HCT116 (cell line): ENCODE results near the gene RABIF. TPM values are rescaled to one million over a fixed set of nuclear protein-coding genes. Genes with fewer than 3 reads are reported as not detected.

Experiments used
- ATAC-seq: fragments of 200-7000 bp; cut with Tn5 transposase; 2 replicates; pipeline ENCODE4 v1.9.1; 2020; ENCODE audit warnings: mild to moderate bottlenecking, moderate library complexity
- BruUV-seq: library from RNA; stranded (reverse); fragments of 400-500 nt; replicated peaks from 2 replicates; lab custom pipeline; 2021; lab: Mats Ljungman, UMichigan
- CTCF ChIA-PET: fragments of 300-600 bp; sonication (Branson Sonifier 250); formaldehyde crosslinking; loops from one replicate; lab custom pipeline; 2021; ENCODE audit warnings: antibody characterized with exemption; lab: Charles Lee
- POLR2A ChIA-PET: fragments of 300-600, 350-600 bp; sonication (Branson Sonifier 250); formaldehyde crosslinking; loops from one replicate; lab custom pipeline; 2021; ENCODE audit warnings: antibody characterized with exemption; lab: Charles Lee
- RAD21 ChIA-PET, 2 experiments: fragments of 300-600 bp; sonication (Branson Sonifier 250); formaldehyde crosslinking; loops; one replicate each; lab custom pipeline; 2023; ENCODE audit warnings: low total read pairs in 2 of 2; ENCODE audit not compliant: uncharacterized antibody in 2 of 2, unreplicated experiment in 2 of 2, low non-redundant PET in 1 of 2; lab: Charles Lee
- DNase-seq: peaks from one replicate; pipeline ENCODE4 v3.0.0-alpha.2; 2010; ENCODE audit warnings: low read depth, low spot score
- H2AFZ ChIP-seq: fragments of 200-600 bp; shearing (Covaris generic), sonication (generic); 2 replicates; pipeline ENCODE4 v1.6.1; 2017; ENCODE audit warnings: low read depth, mixed run types, mixed read lengths, antibody characterized with exemption, low read length; ENCODE audit not compliant: poor library complexity, severe bottlenecking
- H3K27ac ChIP-seq: 2 replicates; pipeline ENCODE4 v1.5.1; 2012; ENCODE audit warnings: low read depth, low read length
- H3K27me3 ChIP-seq: fragments of 200-600 bp; sonication (generic); 2 replicates; pipeline ENCODE4 v1.6.1; 2016; ENCODE audit warnings: mixed run types, low read length, mixed read lengths; ENCODE audit not compliant: insufficient read depth
- H3K36me3 ChIP-seq, 2 experiments: fragments of 200-500 bp in 1 of 2; fragments of 200-600 bp in 1 of 2; sonication (Bioruptor generic) in 1 of 2; sonication (generic) in 1 of 2; 2 replicates each; pipeline versions ENCODE4 v1.5.1 to v1.6.1; 2014 to 2016; ENCODE audit warnings: low read length in 2 of 2, inconsistent platforms in 1 of 2, mixed read lengths in 1 of 2, mixed run types in 1 of 2; ENCODE audit not compliant: insufficient read depth in 2 of 2, control insufficient read depth in 1 of 2
- H3K4me1 ChIP-seq, 2 experiments: fragments of 200-600 bp in 1 of 2; sonication (generic) in 1 of 2; 2 replicates each; pipeline versions ENCODE4 v1.5.1 to v1.6.1; 2012 to 2017; ENCODE audit warnings: low read length in 2 of 2, inconsistent platforms in 1 of 2, mild to moderate bottlenecking in 1 of 2, mixed read lengths in 1 of 2, mixed run types in 1 of 2, moderate library complexity in 1 of 2; ENCODE audit not compliant: insufficient read depth in 2 of 2, control insufficient read depth in 1 of 2
- H3K4me2 ChIP-seq: fragments of 200-600 bp; sonication (generic); 2 replicates; pipeline ENCODE4 v1.6.1; 2017; ENCODE audit warnings: mixed run types, low read length, mixed read lengths
- H3K4me3 ChIP-seq, 2 experiments: fragments of 200-600 bp in 1 of 2; sonication (generic) in 1 of 2; replicated peaks in 1 of 2; 2 replicates each; pipeline ENCODE4 v1.5.1; 2011 to 2016; ENCODE audit warnings: low read length in 2 of 2, control low read depth in 1 of 2, low read depth in 1 of 2, mild to moderate bottlenecking in 1 of 2, mixed read lengths in 1 of 2, mixed run types in 1 of 2
- H3K79me2 ChIP-seq: fragments of 200-600 bp; sonication (generic); 2 replicates; pipeline ENCODE4 v1.6.1; 2017; ENCODE audit warnings: mild to moderate bottlenecking, mixed run types, low read length, moderate library complexity, mixed read lengths; ENCODE audit not compliant: insufficient read depth
- H3K9ac ChIP-seq: fragments of 200-600 bp; sonication (generic); 2 replicates; pipeline ENCODE4 v1.6.1; 2016; ENCODE audit warnings: low read length, mixed read lengths
- H3K9me2 ChIP-seq: fragments of 200-600 bp; sonication (generic), shearing (Covaris generic); 2 replicates; pipeline ENCODE4 v1.6.1; 2017; ENCODE audit warnings: mixed run types, mild to moderate bottlenecking, moderate library complexity; ENCODE audit not compliant: insufficient read depth
- H3K9me3 ChIP-seq, 2 experiments: fragments of 200-500 bp in 1 of 2; fragments of 200-600 bp in 1 of 2; sonication (Bioruptor generic) in 1 of 2; sonication (generic) in 1 of 2; 2 replicates each; pipeline ENCODE4 v1.6.1; 2014 to 2017; ENCODE audit warnings: low read length in 2 of 2, mixed read lengths in 2 of 2, inconsistent platforms in 1 of 2, low read depth in 1 of 2, mild to moderate bottlenecking in 1 of 2, mixed run types in 1 of 2, moderate library complexity in 1 of 2; ENCODE audit not compliant: control insufficient read depth in 1 of 2, insufficient read depth in 1 of 2
- H4K20me1 ChIP-seq: fragments of 200-600 bp; sonication (generic), shearing (Covaris generic); 2 replicates; pipeline ENCODE4 v1.6.1; 2017; ENCODE audit warnings: mixed run types, mild to moderate bottlenecking, moderate library complexity; ENCODE audit not compliant: insufficient read depth
- ATF3 ChIP-seq: IDR thresholded peaks from 2 replicates; pipeline ENCODE4 v1.6.1; 2012
- CEBPB ChIP-seq: IDR thresholded peaks from 2 replicates; pipeline ENCODE4 v1.6.1; 2012; ENCODE audit warnings: low read depth
- EZH2 ChIP-seq: fragments of 200-600 bp; sonication (generic); IDR thresholded peaks from 2 replicates; pipeline ENCODE4 v1.6.1; 2017; ENCODE audit warnings: antibody characterized with exemption, mixed run types
- FOSL1 ChIP-seq: IDR thresholded peaks from 2 replicates; pipeline ENCODE4 v1.6.1; 2012; ENCODE audit warnings: low read depth
- MAX ChIP-seq: IDR thresholded peaks from 2 replicates; pipeline ENCODE4 v1.6.1; 2012
- POLR2AphosphoS5 ChIP-seq: IDR thresholded peaks from 2 replicates; pipeline ENCODE4 v1.6.1; 2011; ENCODE audit warnings: mild to moderate bottlenecking, low read depth, low read length, moderate library complexity
- SRF ChIP-seq: IDR thresholded peaks from 2 replicates; pipeline ENCODE4 v1.6.1; 2012; ENCODE audit warnings: low read depth
- intact Hi-C: fragments of 100-400 bp; cut with micrococcal nuclease; formaldehyde crosslinking; loops from 2 replicates; pipeline ENCODE4 v1.10.0; 2022
- total RNA-seq: library from RNA; stranded (reverse); gene quantifications from one replicate; pipeline ENCODE4 v1.2.1, GENCODE V29; 2021; ENCODE audit not compliant: unreplicated experiment

RABIF gene
- total RNA-seq, 1 experiment from 2014 or later = 5.4 TPM

GRCh38 chr1:202862679-202863560 is 26.0 kb downstream of the RABIF start:
- ChIA-PET RAD21 (interaction anchor here in 1 of 2 experiments (0.6 kb wide), 2 partner anchors 10 to 94 kb away, joined by 3 read pairs; no protein-coding TSS in a partner anchor), CTCF (no interaction called here), POLR2A (interaction anchor here (1.7 kb wide), 1 partner anchor 11 kb away, joined by 3 read pairs; no protein-coding TSS in a partner anchor)
- no TSS peak for BruUV-seq
- H3K4me1 ChIP-seq = peaks cover 8 to 14% of the 10 kb centered on the region in 2 experiments; a peak in 3 of 4 replicates
- H3K9me2 ChIP-seq = no peaks in the 10 kb centered on the region
- ATAC-seq = no peak
- no peaks in the 10 kb centered on the region for H3K79me2 ChIP-seq
- no peaks in the 10 kb centered on the region for H3K36me3 ChIP-seq
- TF ChIP-seq MAX (no peak), ATF3 (no peak), EZH2 (no peak), CEBPB (no peak), SRF (no peak), POLR2AphosphoS5 (no peak), FOSL1 (no peak)
- no peak for DNase-seq
- H4K20me1 ChIP-seq = no peaks in the 10 kb centered on the region
- H3K4me2 ChIP-seq = peak overlapping the region; percentile 88
- intact Hi-C loops = no loop called here
- H3K27me3 ChIP-seq = 0 out of 2 replicates have a peak, but pooled peaks cover 2% of the 10 kb centered on the region
- no peak overlapping the region for H2AFZ ChIP-seq
- no peaks in the 10 kb centered on the region for H3K9me3 ChIP-seq
- H3K9ac ChIP-seq = no peak overlapping the region
- no peak overlapping the region for H3K27ac ChIP-seq
- no peak overlapping the region for H3K4me3 ChIP-seq
